ENCODE measurements around the gene MAML1.

MAML1 gene

GRCh38 chr5:179817470-179817840, 84.8 kb downstream of the MAML1 start:
- H3K4me3 ChIP-seq (ENCODE audit: low read depth, low read length): no peak overlapping the region
- TF ChIP-seq CTCF (IDR thresholded peaks at IDR 0.05; ENCODE audit: low read depth, low read length): no peak

GRCh38 chr5:179817890-179818745, 85.5 kb downstream of the MAML1 start:
- TF ChIP-seq CTCF (IDR thresholded peaks at IDR 0.05; ENCODE audit: low read depth, low read length): no peak
- H3K4me3 ChIP-seq (ENCODE audit: low read depth, low read length): peak overlapping the region; percentile 34; the same call in 1 of the 2 replicates

GRCh38 chr5:179818746-179819295, 86.2 kb downstream of the MAML1 start:
- peak overlapping the region; percentile 34 for H3K4me3 ChIP-seq (ENCODE audit: low read depth, low read length)
- TF ChIP-seq CTCF (IDR thresholded peaks at IDR 0.05; ENCODE audit: low read depth, low read length): no peak

- no peak for TF ChIP-seq CTCF (IDR thresholded peaks at IDR 0.05; ENCODE audit: low read depth, low read length)
- H3K4me3 ChIP-seq (ENCODE audit: low read depth, low read length): no peak overlapping the region
Observed at GRCh38 chr5:179819296-179820126, 86.9 kb downstream of the MAML1 start.

GRCh38 chr5:179820127-179820482, 87.5 kb downstream of the MAML1 start:
- peak overlapping the region; percentile 98 for H3K4me3 ChIP-seq (ENCODE audit: low read depth, low read length)
- TF ChIP-seq CTCF (IDR thresholded peaks at IDR 0.05; ENCODE audit: low read depth, low read length): no peak

GRCh38 chr5:179820483-179821297, 88.1 kb downstream of the MAML1 start, which contains the start of gene SQSTM1:
Gene SQSTM1, plus strand, starts transcription at chr5:179820905. Its CDS starts 32 bp downstream, at chr5:179820937.
- peak within 1 kb of the TSS; percentile 98 for H3K4me3 ChIP-seq (ENCODE audit: low read depth, low read length)
- TF ChIP-seq CTCF (IDR thresholded peaks at IDR 0.05; ENCODE audit: low read depth, low read length): no peak
